ENCODE results near the gene CORO7.

GRCh38 chr16:4318967-4319366, 97.4 kb downstream of the CORO7 start:
- TF ChIP-seq CTCF (conservative IDR thresholded peaks at IDR 0.05 in 1 of 2, IDR thresholded peaks at IDR 0.05 in 1 of 2; ENCODE audit: extremely low read depth in 1 of 2, insufficient read depth in 1 of 2, low read depth in 1 of 2, low read length in 2 of 2), result no peak
- TF ChIP-seq EZH2 (IDR thresholded peaks at IDR 0.05; ENCODE audit: borderline replicate concordance, low read length), result no peak
